CD14-positive monocyte (primary cell): ENCODE results near the gene SPEF2. TPM values are rescaled to one million over a fixed set of nuclear protein-coding genes. Genes with fewer than 3 reads are reported as not detected.

Source experiments
- DNase-seq, 3 donors: peaks; one replicate each; pipeline ENCODE4 v3.0.0-alpha.2; 2011 to 2022
- H2AFZ ChIP-seq: 2 replicates; pipeline ENCODE4 v1.6.0; 2012; ENCODE audit warnings: mild to moderate bottlenecking, low read depth, low read length, inconsistent platforms; ENCODE audit not compliant: insufficient read depth, poor library complexity, severe bottlenecking
- H3K27ac ChIP-seq, 2 donors: 1 replicate in 1 of 2; 2 replicates in 1 of 2; pipeline ENCODE4 v1.5.1; 2012 to 2013; ENCODE audit warnings: low read length in 2 of 2, control low read depth in 1 of 2, inconsistent platforms in 1 of 2, low read depth in 1 of 2, mild to moderate bottlenecking in 1 of 2
- H3K27me3 ChIP-seq, 2 donors: one replicate each; pipeline versions ENCODE4 v1.6.0 to v1.6.1; 2011 to 2013; ENCODE audit warnings: low read length in 2 of 2; ENCODE audit not compliant: control insufficient read depth in 2 of 2, insufficient read depth in 2 of 2
- H3K36me3 ChIP-seq, 2 donors: replicated peaks in 1 of 2; 1 replicate in 1 of 2; 2 replicates in 1 of 2; pipeline versions ENCODE4 v1.5.1 to v1.6.1; 2012 to 2013; ENCODE audit warnings: low read length in 2 of 2, control low read depth in 1 of 2, inconsistent platforms in 1 of 2, mild to moderate bottlenecking in 1 of 2; ENCODE audit not compliant: insufficient read depth in 2 of 2, control insufficient read depth in 1 of 2
- H3K4me1 ChIP-seq, 2 donors: 1 replicate in 1 of 2; 2 replicates in 1 of 2; pipeline versions ENCODE4 v1.5.1 to v1.6.1; 2012 to 2013; ENCODE audit warnings: low read length in 2 of 2, control low read depth in 1 of 2, inconsistent platforms in 1 of 2, mild to moderate bottlenecking in 1 of 2, moderate library complexity in 1 of 2; ENCODE audit not compliant: insufficient read depth in 2 of 2, control insufficient read depth in 1 of 2
- H3K4me2 ChIP-seq: replicated peaks from 2 replicates; pipeline ENCODE3; 2012; ENCODE audit warnings: low read length, moderate library complexity, mild to moderate bottlenecking; ENCODE audit not compliant: poor library complexity, severe bottlenecking; ENCODE audit errors: extremely low read depth
- H3K4me3 ChIP-seq, 3 experiments: fragments of 200-600 bp in 1 of 3; sonication (generic) in 1 of 3; replicated peaks in 1 of 3; 1 replicate in 2 of 3; 2 replicates in 1 of 3; pipeline ENCODE4 v1.5.1; 2011 to 2013; ENCODE audit warnings: low read length in 3 of 3, mild to moderate bottlenecking in 3 of 3, control low read depth in 2 of 3, low read depth in 2 of 3, inconsistent platforms in 1 of 3, moderate library complexity in 1 of 3
- H3K79me2 ChIP-seq: 2 replicates; pipeline ENCODE4 v1.6.0; 2012; ENCODE audit warnings: mild to moderate bottlenecking, control low read depth, inconsistent platforms, low read length, moderate library complexity; ENCODE audit not compliant: insufficient read depth
- H3K9ac ChIP-seq: 2 replicates; pipeline ENCODE4 v1.6.0; 2017; ENCODE audit warnings: low read length, mild to moderate bottlenecking; ENCODE audit not compliant: insufficient read depth, poor library complexity, severe bottlenecking
- H3K9me3 ChIP-seq, 2 donors: replicated peaks in 1 of 2; 1 replicate in 1 of 2; 2 replicates in 1 of 2; pipeline versions ENCODE4 v1.5.1 to v1.6.1; 2012 to 2013; ENCODE audit warnings: low read length in 2 of 2, control low read depth in 1 of 2; ENCODE audit not compliant: control insufficient read depth in 1 of 2, insufficient read depth in 1 of 2
- H4K20me1 ChIP-seq: 2 replicates; pipeline ENCODE4 v1.6.0; 2012; ENCODE audit warnings: mild to moderate bottlenecking, low read length, control low read depth, moderate library complexity; ENCODE audit not compliant: insufficient read depth
- H3K27ac Mint-ChIP-seq, 7 donors: one replicate each; pipeline ENCODE4 v1.8.0; 2020; ENCODE audit warnings: mild to moderate bottlenecking in 7 of 7, mixed read lengths in 7 of 7, moderate library complexity in 6 of 7, inconsistent platforms in 2 of 7
- H3K27me3 Mint-ChIP-seq, 3 donors: one replicate each; pipeline ENCODE4 v1.8.0; 2021 to 2022; ENCODE audit warnings: low read depth in 3 of 3, mild to moderate bottlenecking in 3 of 3, mixed read lengths in 3 of 3, moderate library complexity in 3 of 3, inconsistent platforms in 1 of 3
- H3K36me3 Mint-ChIP-seq, 2 donors: one replicate each; pipeline ENCODE4 v1.8.0; 2020; ENCODE audit warnings: mixed read lengths in 2 of 2, inconsistent platforms in 1 of 2, mild to moderate bottlenecking in 1 of 2
- H3K4me1 Mint-ChIP-seq: one replicate; pipeline ENCODE4 v1.8.0; 2020; ENCODE audit warnings: mild to moderate bottlenecking, mixed read lengths
- H3K4me3 Mint-ChIP-seq, 2 donors: one replicate each; pipeline ENCODE4 v1.8.0; 2020; ENCODE audit warnings: mild to moderate bottlenecking in 2 of 2, mixed read lengths in 2 of 2, moderate library complexity in 1 of 2
- H3K9me3 Mint-ChIP-seq, 7 donors: one replicate each; pipeline ENCODE4 v1.8.0; 2020 to 2022; ENCODE audit warnings: mixed read lengths in 7 of 7, mild to moderate bottlenecking in 6 of 7, moderate library complexity in 6 of 7, inconsistent platforms in 2 of 7
- CTCF ChIP-seq: fragments of 200-600 bp; IDR thresholded peaks from one replicate; pipeline ENCODE4 v1.8.0; 2022; ENCODE audit warnings: antibody characterized with exemption, mild to moderate bottlenecking
- WGBS: methylation state at CpG from one replicate; pipeline ENCODE4 v1.1.5; 2013; ENCODE audit warnings: missing lambda C conversion rate; ENCODE audit not compliant: insufficient coverage; 5-methylcytosine and 5-hydroxymethylcytosine counted together
- intact Hi-C, 2 donors: fragments of 100-400 bp; cut with micrococcal nuclease; formaldehyde crosslinking; loops; one replicate each; pipeline versions ENCODE4 v1.15.0 to v1.15.1; 2023
- polyA plus RNA-seq, 3 donors: library from polyadenylated mRNA; depleted of rRNA in 1 of 3; unstranded in 2 of 3; stranded (reverse) in 1 of 3; fragments of 300-500 nt in 2 of 3; fragments of >200 nt in 1 of 3; fragmentation: Illumina TruSeq in 2 of 3; gene quantifications; 1 replicate in 2 of 3; 2 replicates in 1 of 3; pipeline ENCODE4 v1.2.3, GENCODE V29; 2012 to 2021

SPEF2 gene
- polyA plus RNA-seq, 3 donors, result 0.46 to 0.96 (median 0.48) TPM

DNA sequence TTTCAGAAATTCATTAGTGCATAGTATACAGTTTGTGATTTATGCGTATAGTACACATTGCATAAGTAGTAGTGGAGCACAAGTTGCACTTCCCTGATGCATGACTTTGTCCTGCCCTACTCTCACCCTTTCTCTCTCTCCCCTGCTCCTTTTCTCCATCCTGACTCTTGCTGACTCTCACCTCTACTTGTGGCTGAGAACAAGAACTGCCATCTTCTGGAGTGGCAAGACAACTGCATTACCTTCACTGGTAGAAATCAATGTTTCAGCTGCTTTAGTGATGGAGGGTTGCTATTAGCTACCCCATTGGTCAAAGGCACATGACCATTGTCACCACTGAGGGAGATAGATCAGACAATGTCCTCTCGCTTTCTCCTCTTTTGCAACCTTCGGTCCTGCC, 26.9 kb downstream of the SPEF2 start:
- Mint-ChIP-seq H3K4me1 (peaks cover 2% of the 10 kb centered on the region), H3K9me3 (peaks cover 0 to 3% (median 0%) of the 10 kb centered on the region in 7 donors), H3K27me3 (peaks cover 0 to 1% (median 0%) of the 10 kb centered on the region in 3 donors), H3K4me3 (no peak overlapping the region), H3K27ac (peak overlapping the region in 2 of 7 donors; percentile 36 to 54), H3K36me3 (peaks cover 26 to 28% of the 10 kb centered on the region in 2 donors)
- Histone ChIP-seq H3K4me3 (no peak overlapping the region), H3K79me2 (no peaks in the 10 kb centered on the region), H3K4me1 (no peaks in the 10 kb centered on the region), H2AFZ (no peak overlapping the region), H3K27ac (no peak overlapping the region), H3K36me3 (no peaks in the 10 kb centered on the region), H3K9ac (no peak overlapping the region), H3K4me2 (no peak overlapping the region), H4K20me1 (no peaks in the 10 kb centered on the region), H3K27me3 (no peaks in the 10 kb centered on the region), H3K9me3 (no peaks in the 10 kb centered on the region)
- intact Hi-C loops, result no loop called here
- peak in 1 of 3 donors; percentile 5 for DNase-seq
- WGBS, result no CpG with 5 or more reads among the region's 3 CpGs
- no peak for TF ChIP-seq CTCF

DNA sequence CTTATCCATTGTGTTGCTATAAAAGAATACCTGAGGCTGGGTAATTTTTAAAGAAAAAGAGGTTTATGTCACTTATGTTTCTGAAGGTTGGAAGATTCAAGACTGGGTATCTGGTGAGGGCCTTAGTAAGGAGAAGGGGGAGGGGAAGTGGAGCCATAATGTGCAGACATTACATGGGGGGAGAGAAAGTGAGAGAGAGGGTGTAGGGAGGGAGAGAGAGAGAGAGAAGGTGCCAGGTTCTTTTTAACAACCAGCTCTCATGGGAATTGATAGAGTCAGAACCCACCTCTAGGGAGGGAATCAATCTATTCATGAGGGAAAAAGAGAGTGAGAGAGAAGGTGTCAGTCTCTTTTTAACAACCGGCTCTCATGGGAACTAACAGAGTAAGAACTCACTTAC, 29.5 kb downstream of the SPEF2 start:
- peak overlapping the region in 1 of 7 donors; percentile 1 for H3K27ac Mint-ChIP-seq

More for the DNA sequence above, 29.5 kb downstream of the SPEF2 start:
- no peaks in the 10 kb centered on the region for H3K27me3 ChIP-seq
- Mint-ChIP-seq H3K27me3 (peaks cover 0 to 1% (median 0%) of the 10 kb centered on the region in 3 donors), H3K4me3 (no peak overlapping the region), H3K4me1 (peaks cover 2% of the 10 kb centered on the region), H3K36me3 (peaks cover 25 to 30% of the 10 kb centered on the region in 2 donors), H3K9me3 (peaks cover 0 to 3% (median 0%) of the 10 kb centered on the region in 7 donors)
- H3K36me3 ChIP-seq, result no peaks in the 10 kb centered on the region
- no peak overlapping the region for H3K27ac ChIP-seq
- H3K4me1 ChIP-seq, result no peaks in the 10 kb centered on the region
- H3K9ac ChIP-seq, result no peak overlapping the region
- no peak overlapping the region for H2AFZ ChIP-seq
- H3K9me3 ChIP-seq, result no peaks in the 10 kb centered on the region
- no peaks in the 10 kb centered on the region for H4K20me1 ChIP-seq
- H3K4me2 ChIP-seq, result no peak overlapping the region
- WGBS, result no CpG with 5 or more reads among the region's 1 CpG
- H3K79me2 ChIP-seq, result no peaks in the 10 kb centered on the region
- intact Hi-C loops, result no loop called here
- no peak overlapping the region for H3K4me3 ChIP-seq
- no peak for DNase-seq
- no peak for TF ChIP-seq CTCF
